Nucleus accumbens (tissue), 56 donors: ENCODE measurements around the gene GP1BB.
A peak's percentile ranks its signal among the peaks of the same experiment; 100 is the strongest.
"Not testable (repeated sequence)": the region's sequence is repeated elsewhere in the genome, so short reads cannot be mapped to it uniquely, and the experiment has no call there.

Experiments
- DNase-seq, 56 donors: peaks; one replicate each; lab custom pipeline; 2025; lab: John Stamatoyannopoulos, UW

The GP1BB gene

GRCh38 chr22:19724927-19725661, 1.8 kb downstream of the GP1BB start:
- peak in 1 of 56 donors; percentile 55 for DNase-seq

- DNase-seq, result not testable (repeated sequence)
Measured at GRCh38 chr22:19726064-19726788, 2.9 kb downstream of the GP1BB start.

- peak in 1 of 56 donors; percentile 20 for DNase-seq
Measured at GRCh38 chr22:19727310-19728150, 4.2 kb downstream of the GP1BB start.

GRCh38 chr22:19728271-19728670, 4.9 kb downstream of the GP1BB start:
- DNase-seq, result no peak

GRCh38 chr22:19728836-19729235, 5.5 kb downstream of the GP1BB start:
- no peak for DNase-seq

GRCh38 chr22:19729507-19729906, 6.2 kb downstream of the GP1BB start:
- DNase-seq, result no peak

GRCh38 chr22:19730198-19730597, 6.9 kb downstream of the GP1BB start:
- DNase-seq, result no peak

GRCh38 chr22:19730655-19731360, 7.5 kb downstream of the GP1BB start:
- peak in 51 of 56 donors; percentile 3 to 87 (median 61) for DNase-seq

GRCh38 chr22:19731361-19732135, 8.2 kb downstream of the GP1BB start:
- no peak for DNase-seq

GRCh38 chr22:19732403-19733113, 9.2 kb downstream of the GP1BB start:
- no peak for DNase-seq

GRCh38 chr22:19733755-19734154, 10.4 kb downstream of the GP1BB start:
- no peak for DNase-seq

GRCh38 chr22:19734163-19734562, 10.8 kb downstream of the GP1BB start:
- DNase-seq, result no peak

GRCh38 chr22:19734837-19735382, 11.6 kb downstream of the GP1BB start:
- no peak for DNase-seq

GRCh38 chr22:19735665-19736510, 12.5 kb downstream of the GP1BB start:
- DNase-seq, result no peak

GRCh38 chr22:19737846-19738663, 14.7 kb downstream of the GP1BB start:
- no peak for DNase-seq

GRCh38 chr22:19738664-19739447, 15.5 kb downstream of the GP1BB start:
- DNase-seq, result no peak
